Panc1 (cell line): ENCODE measurements around the gene C3orf22. TPM values are rescaled to one million over a fixed set of nuclear protein-coding genes. Genes with fewer than 3 reads are reported as not detected.

ENCODE experiments used
- ATAC-seq: fragments of 200-7000 bp; cut with Tn5 transposase; 2 replicates; pipeline ENCODE4 v1.9.1; 2020; ENCODE audit warnings: mild to moderate bottlenecking, moderate library complexity
- BruUV-seq: library from RNA; stranded (reverse); fragments of 400-500 nt; replicated peaks from 2 replicates; lab custom pipeline; 2021; lab: Mats Ljungman, UMichigan
- CTCF ChIA-PET: fragments of 300-600 bp; sonication (Branson Sonifier 250); formaldehyde crosslinking; loops from one replicate; lab custom pipeline; 2022; ENCODE audit warnings: antibody characterized with exemption; lab: Charles Lee
- POLR2A ChIA-PET: fragments of 300-600 bp; sonication (Branson Sonifier 250); formaldehyde crosslinking; loops from one replicate; lab custom pipeline; 2022; ENCODE audit warnings: antibody characterized with exemption; lab: Charles Lee
- DNase-seq: peaks from one replicate; pipeline ENCODE4 v3.0.0-alpha.2; 2010; ENCODE audit warnings: low read depth, low spot score
- H3K27ac ChIP-seq: 2 replicates; pipeline ENCODE4 v1.5.1; 2011; ENCODE audit warnings: mild to moderate bottlenecking, low read length, inconsistent platforms
- H3K27me3 ChIP-seq: fragments of 200-500 bp; sonication (Bioruptor generic); 2 replicates; pipeline ENCODE4 v1.6.0; 2014; ENCODE audit warnings: low read length, inconsistent platforms; ENCODE audit not compliant: control insufficient read depth, insufficient read depth
- H3K36me3 ChIP-seq: fragments of 200-500 bp; sonication (Bioruptor generic); 2 replicates; pipeline ENCODE4 v1.5.1; 2014; ENCODE audit warnings: inconsistent platforms, mild to moderate bottlenecking, low read length, moderate library complexity; ENCODE audit not compliant: control insufficient read depth, insufficient read depth
- H3K4me1 ChIP-seq: 2 replicates; pipeline ENCODE4 v1.5.1; 2011; ENCODE audit warnings: inconsistent platforms, mild to moderate bottlenecking, low read length, moderate library complexity; ENCODE audit not compliant: control insufficient read depth, insufficient read depth
- H3K4me3 ChIP-seq, 2 experiments: 2 replicates each; pipeline ENCODE4 v1.5.1; 2011 to 2012; ENCODE audit warnings: low read depth in 2 of 2, low read length in 2 of 2, mild to moderate bottlenecking in 2 of 2, inconsistent platforms in 1 of 2, moderate library complexity in 1 of 2
- H3K9me3 ChIP-seq: fragments of 200-500 bp; sonication (Bioruptor generic); 2 replicates; pipeline ENCODE4 v1.5.1; 2014; ENCODE audit warnings: low read depth, mild to moderate bottlenecking, inconsistent platforms, low read length, moderate library complexity; ENCODE audit not compliant: control insufficient read depth, insufficient read depth
- POLR2AphosphoS5 ChIP-seq: IDR thresholded peaks from 2 replicates; pipeline ENCODE4 v1.6.1; 2012; ENCODE audit warnings: mild to moderate bottlenecking, low read depth, low read length, moderate library complexity
- SIN3A ChIP-seq: IDR thresholded peaks from 2 replicates; pipeline ENCODE4 v1.6.1; 2012; ENCODE audit warnings: low read depth, mild to moderate bottlenecking, low read length, moderate library complexity, borderline replicate concordance; ENCODE audit not compliant: insufficient read depth
- TCF7L2 ChIP-seq: IDR thresholded peaks from 2 replicates; pipeline ENCODE4 v1.6.1; 2011; ENCODE audit warnings: mild to moderate bottlenecking, low read depth, low read length, inconsistent platforms
- in situ Hi-C: cut with HindIII; loops from 2 replicates; pipeline ENCODE4 v1.10.0; 2016; ENCODE audit warnings: low sequenced_read_pairs, low pct_unique_long_range_greater_than_20kb
- intact Hi-C: fragments of 100-400 bp; cut with micrococcal nuclease; formaldehyde crosslinking; loops from one replicate; pipeline ENCODE4 v1.10.0; 2022; ENCODE audit not compliant: unreplicated experiment
- total RNA-seq: library from RNA; stranded (reverse); gene quantifications from one replicate; pipeline ENCODE4 v1.2.1, GENCODE V29; 2021; ENCODE audit not compliant: unreplicated experiment
- TF ChIP-seq, protein P1 (sequence below): fragments of 450-650 bp; IDR thresholded peaks from 2 replicates; pipeline ENCODE4 v1.5.1; 2017; ENCODE audit warnings: mild to moderate bottlenecking
- TF ChIP-seq, protein P2 (sequence below), 2 experiments: IDR thresholded peaks; 2 replicates each; pipeline ENCODE4 v1.6.1; 2011 to 2012; ENCODE audit warnings: low read depth in 2 of 2, control low read depth in 1 of 2, low read length in 1 of 2, mild to moderate bottlenecking in 1 of 2, moderate library complexity in 1 of 2; ENCODE audit not compliant: insufficient read depth in 1 of 2

Gene C3orf22
- total RNA-seq, 1 experiment from 2014 or later: not detected

DNA sequence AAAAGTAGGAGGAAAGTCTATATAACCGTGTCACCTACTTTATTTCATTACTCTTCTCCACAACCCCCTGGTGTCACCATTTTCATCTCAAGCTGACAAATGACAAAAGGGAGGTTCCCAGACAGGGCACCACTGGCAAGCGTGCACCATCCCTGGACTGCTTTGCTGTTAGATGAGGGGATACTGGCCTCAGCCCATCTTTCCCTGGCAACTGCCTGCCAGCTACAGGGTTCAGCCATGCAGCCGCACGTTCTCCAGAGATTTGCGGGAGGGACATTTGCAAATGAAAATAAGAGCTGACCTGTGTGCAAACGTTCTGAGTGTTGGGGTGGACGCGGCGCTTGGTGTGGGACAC is 41.8 kb downstream of the C3orf22 start:
- no peaks in the 10 kb centered on the region for H3K9me3 ChIP-seq
- TF ChIP-seq SIN3A (no peak), TCF7L2 (no peak)
- TF ChIP-seq, protein P1, sequence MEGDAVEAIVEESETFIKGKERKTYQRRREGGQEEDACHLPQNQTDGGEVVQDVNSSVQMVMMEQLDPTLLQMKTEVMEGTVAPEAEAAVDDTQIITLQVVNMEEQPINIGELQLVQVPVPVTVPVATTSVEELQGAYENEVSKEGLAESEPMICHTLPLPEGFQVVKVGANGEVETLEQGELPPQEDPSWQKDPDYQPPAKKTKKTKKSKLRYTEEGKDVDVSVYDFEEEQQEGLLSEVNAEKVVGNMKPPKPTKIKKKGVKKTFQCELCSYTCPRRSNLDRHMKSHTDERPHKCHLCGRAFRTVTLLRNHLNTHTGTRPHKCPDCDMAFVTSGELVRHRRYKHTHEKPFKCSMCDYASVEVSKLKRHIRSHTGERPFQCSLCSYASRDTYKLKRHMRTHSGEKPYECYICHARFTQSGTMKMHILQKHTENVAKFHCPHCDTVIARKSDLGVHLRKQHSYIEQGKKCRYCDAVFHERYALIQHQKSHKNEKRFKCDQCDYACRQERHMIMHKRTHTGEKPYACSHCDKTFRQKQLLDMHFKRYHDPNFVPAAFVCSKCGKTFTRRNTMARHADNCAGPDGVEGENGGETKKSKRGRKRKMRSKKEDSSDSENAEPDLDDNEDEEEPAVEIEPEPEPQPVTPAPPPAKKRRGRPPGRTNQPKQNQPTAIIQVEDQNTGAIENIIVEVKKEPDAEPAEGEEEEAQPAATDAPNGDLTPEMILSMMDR: no peak
- TF ChIP-seq, protein P2, sequence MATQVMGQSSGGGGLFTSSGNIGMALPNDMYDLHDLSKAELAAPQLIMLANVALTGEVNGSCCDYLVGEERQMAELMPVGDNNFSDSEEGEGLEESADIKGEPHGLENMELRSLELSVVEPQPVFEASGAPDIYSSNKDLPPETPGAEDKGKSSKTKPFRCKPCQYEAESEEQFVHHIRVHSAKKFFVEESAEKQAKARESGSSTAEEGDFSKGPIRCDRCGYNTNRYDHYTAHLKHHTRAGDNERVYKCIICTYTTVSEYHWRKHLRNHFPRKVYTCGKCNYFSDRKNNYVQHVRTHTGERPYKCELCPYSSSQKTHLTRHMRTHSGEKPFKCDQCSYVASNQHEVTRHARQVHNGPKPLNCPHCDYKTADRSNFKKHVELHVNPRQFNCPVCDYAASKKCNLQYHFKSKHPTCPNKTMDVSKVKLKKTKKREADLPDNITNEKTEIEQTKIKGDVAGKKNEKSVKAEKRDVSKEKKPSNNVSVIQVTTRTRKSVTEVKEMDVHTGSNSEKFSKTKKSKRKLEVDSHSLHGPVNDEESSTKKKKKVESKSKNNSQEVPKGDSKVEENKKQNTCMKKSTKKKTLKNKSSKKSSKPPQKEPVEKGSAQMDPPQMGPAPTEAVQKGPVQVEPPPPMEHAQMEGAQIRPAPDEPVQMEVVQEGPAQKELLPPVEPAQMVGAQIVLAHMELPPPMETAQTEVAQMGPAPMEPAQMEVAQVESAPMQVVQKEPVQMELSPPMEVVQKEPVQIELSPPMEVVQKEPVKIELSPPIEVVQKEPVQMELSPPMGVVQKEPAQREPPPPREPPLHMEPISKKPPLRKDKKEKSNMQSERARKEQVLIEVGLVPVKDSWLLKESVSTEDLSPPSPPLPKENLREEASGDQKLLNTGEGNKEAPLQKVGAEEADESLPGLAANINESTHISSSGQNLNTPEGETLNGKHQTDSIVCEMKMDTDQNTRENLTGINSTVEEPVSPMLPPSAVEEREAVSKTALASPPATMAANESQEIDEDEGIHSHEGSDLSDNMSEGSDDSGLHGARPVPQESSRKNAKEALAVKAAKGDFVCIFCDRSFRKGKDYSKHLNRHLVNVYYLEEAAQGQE (IDR thresholded peaks at IDR 0.05; ENCODE audit: insufficient read depth in 1 of 2, low read depth in 2 of 2, low read length in 1 of 2): no peak
- no peak overlapping the region for H3K27ac ChIP-seq
- no peaks in the 10 kb centered on the region for H3K27me3 ChIP-seq
- BruUV-seq: no TSS peak
- intact Hi-C loops: no loop called here
- ChIA-PET CTCF (interaction anchor here (0.5 kb wide), 1 partner anchor 19 kb away, joined by 3 read pairs; no protein-coding TSS in a partner anchor), POLR2A (no interaction called here)
- in situ Hi-C loops: no loop called here
- H3K4me1 ChIP-seq: no peaks in the 10 kb centered on the region
- no peak for DNase-seq
- ATAC-seq: no peak
- H3K4me3 ChIP-seq: no peak overlapping the region
- H3K36me3 ChIP-seq: no peaks in the 10 kb centered on the region

DNA sequence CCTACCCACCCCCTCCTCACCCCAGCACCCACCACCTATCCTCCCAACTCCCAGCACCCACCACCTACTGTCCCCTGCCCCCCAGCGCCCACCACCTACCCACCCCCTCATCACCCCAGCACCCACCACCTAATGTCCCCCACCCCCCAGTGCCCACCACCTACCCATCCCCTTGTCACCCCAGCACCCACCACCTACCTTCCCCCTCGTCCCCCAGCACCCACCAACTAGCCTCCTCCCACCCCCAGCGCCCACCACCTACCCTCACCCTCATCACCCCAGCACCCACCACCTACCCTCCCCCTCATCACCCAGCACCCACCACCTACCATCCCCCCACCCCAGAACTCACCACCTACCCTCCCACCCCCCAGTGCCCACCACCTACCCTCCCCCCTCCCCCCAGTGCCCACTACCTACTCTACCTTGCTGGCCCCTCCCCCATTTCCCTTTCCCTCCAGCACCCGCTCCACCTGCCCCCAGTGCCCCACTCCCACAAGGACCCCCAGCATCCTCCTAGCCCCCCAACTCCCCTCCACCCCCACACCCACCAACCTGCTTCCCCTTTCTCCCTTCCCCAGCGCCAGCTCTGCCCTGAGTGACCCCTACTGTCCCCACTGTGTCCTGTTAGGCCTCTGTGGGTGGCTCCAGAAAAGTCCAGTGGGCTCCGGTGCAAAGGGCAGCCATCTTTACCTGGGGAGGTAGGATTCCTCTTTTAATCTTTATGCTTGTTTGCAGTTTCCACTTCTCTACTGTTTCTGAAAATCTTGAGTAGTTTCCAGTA is 42.4 kb downstream of the C3orf22 start:
- H3K27ac ChIP-seq: no peak overlapping the region
- ChIA-PET POLR2A (no interaction called here), CTCF (interaction anchor here (0.5 kb wide), 1 partner anchor 19 kb away, joined by 3 read pairs; no protein-coding TSS in a partner anchor)
- DNase-seq (no peak), ATAC-seq (no peak)
- no peak overlapping the region for H3K4me3 ChIP-seq
- no peak for TF ChIP-seq SIN3A
- TF ChIP-seq POLR2AphosphoS5: no peak
- TF ChIP-seq, protein P1: no peak
- TF ChIP-seq, protein P2 (IDR thresholded peaks at IDR 0.05; ENCODE audit: insufficient read depth in 1 of 2, low read depth in 2 of 2, low read length in 1 of 2): no peak
- no peak for TF ChIP-seq TCF7L2
- intact Hi-C loops (no loop called here), in situ Hi-C loops (no loop called here)
- no peaks in the 10 kb centered on the region for H3K36me3 ChIP-seq
- H3K9me3 ChIP-seq: no peaks in the 10 kb centered on the region
- H3K4me1 ChIP-seq: no peaks in the 10 kb centered on the region
- no peaks in the 10 kb centered on the region for H3K27me3 ChIP-seq
- no TSS peak for BruUV-seq
